HEK293 (cell line): Measurements from ENCODE around the gene ITPR2.
A peak's percentile ranks its signal among the peaks of the same experiment; 100 is the strongest.

Experiments
- CTCF ChIA-PET: fragments of 350-600 bp; formaldehyde crosslinking; extraction: SDS; loops from one replicate; lab custom pipeline; 2021; ENCODE audit warnings: antibody characterized with exemption; lab: Yijun Ruan, JAX
- POLR2A ChIA-PET: fragments of 300-600 bp; formaldehyde crosslinking; extraction: SDS; loops from one replicate; lab custom pipeline; 2020; ENCODE audit warnings: antibody characterized with exemption, inconsistent platforms; lab: Yijun Ruan, JAX
- H3K27ac ChIP-seq: fragments of 200-500 bp; sonication (Bioruptor generic); 2 replicates; pipeline ENCODE4 v1.5.1; 2014; ENCODE audit warnings: low read depth, low read length, control low read depth, inconsistent platforms; ENCODE audit errors: extremely low read depth
- H3K36me3 ChIP-seq, 2 experiments: fragments of 200-500 bp in 1 of 2; sonication (Bioruptor generic) in 1 of 2; 1 replicate in 1 of 2; 2 replicates in 1 of 2; pipeline ENCODE4 v1.5.1; 2014 to 2017; ENCODE audit warnings: inconsistent platforms in 2 of 2, low read length in 2 of 2; ENCODE audit not compliant: control insufficient read depth in 2 of 2, insufficient read depth in 1 of 2
- H3K4me1 ChIP-seq: fragments of 200-500 bp; sonication (Bioruptor generic); 2 replicates; pipeline ENCODE4 v1.5.1; 2014; ENCODE audit warnings: mild to moderate bottlenecking, low read length, inconsistent platforms; ENCODE audit not compliant: control insufficient read depth, insufficient read depth
- H3K4me3 ChIP-seq: 2 replicates; pipeline ENCODE4 v1.5.1; 2011; ENCODE audit warnings: low read depth, mild to moderate bottlenecking, control low read depth, low read length, moderate library complexity
- H3K9me3 ChIP-seq: fragments of 200-500 bp; sonication (Bioruptor generic); 2 replicates; pipeline ENCODE4 v1.5.1; 2014; ENCODE audit warnings: low read depth, low read length, inconsistent platforms; ENCODE audit not compliant: control insufficient read depth, insufficient read depth
- MZF1 ChIP-seq: fragments of 450-650 bp; formaldehyde crosslinking; IDR thresholded peaks from 2 replicates; pipeline ENCODE4 v1.5.1; 2017; ENCODE audit warnings: missing biosample characterization, missing genetic modification characterization, borderline replicate concordance
- PRDM10 ChIP-seq: fragments of 450-650 bp; formaldehyde crosslinking; IDR thresholded peaks from 2 replicates; pipeline ENCODE4 v1.5.1; 2016; ENCODE audit warnings: missing biosample characterization, missing genetic modification characterization
- REPIN1 ChIP-seq: fragments of 450-650 bp; formaldehyde crosslinking; IDR thresholded peaks from 2 replicates; pipeline ENCODE4 v1.5.1; 2017; ENCODE audit warnings: missing biosample characterization, missing genetic modification characterization, low read depth
- SP3 ChIP-seq: fragments of 450-650 bp; formaldehyde crosslinking; IDR thresholded peaks from 2 replicates; pipeline ENCODE4 v1.5.1; 2016; ENCODE audit warnings: missing biosample characterization, missing genetic modification characterization
- SP7 ChIP-seq: fragments of 450-650 bp; formaldehyde crosslinking; IDR thresholded peaks from 2 replicates; pipeline ENCODE4 v1.5.1; 2016; ENCODE audit warnings: missing biosample characterization, missing genetic modification characterization
- ZBTB20 ChIP-seq: fragments of 450-650 bp; formaldehyde crosslinking; IDR thresholded peaks from 2 replicates; pipeline ENCODE4 v1.5.1; 2016; ENCODE audit warnings: missing biosample characterization, missing genetic modification characterization
- ZFHX2 ChIP-seq: fragments of 450-650 bp; formaldehyde crosslinking; conservative IDR thresholded peaks from 2 replicates; pipeline ENCODE4 v1.5.1; 2016; ENCODE audit warnings: missing biosample characterization, missing genetic modification characterization
- ZNF184 ChIP-seq: fragments of 450-650 bp; IDR thresholded peaks from 2 replicates; pipeline ENCODE4 v1.5.1; 2018; ENCODE audit warnings: missing biosample characterization, mild to moderate bottlenecking, missing genetic modification characterization
- ZNF248 ChIP-seq: fragments of 450-650 bp; formaldehyde crosslinking; IDR thresholded peaks from 2 replicates; pipeline ENCODE4 v1.5.1; 2017; ENCODE audit warnings: missing biosample characterization, missing genetic modification characterization
- ZNF324 ChIP-seq: fragments of 450-650 bp; formaldehyde crosslinking; IDR thresholded peaks from 2 replicates; pipeline ENCODE4 v1.5.1; 2016; ENCODE audit warnings: missing biosample characterization, missing genetic modification characterization
- ZNF335 ChIP-seq: fragments of 450-650 bp; formaldehyde crosslinking; conservative IDR thresholded peaks from 2 replicates; pipeline ENCODE4 v1.5.1; 2016; ENCODE audit warnings: missing biosample characterization, missing genetic modification characterization
- ZNF544 ChIP-seq: fragments of 450-650 bp; formaldehyde crosslinking; IDR thresholded peaks from 2 replicates; pipeline ENCODE4 v1.5.0; 2017; ENCODE audit warnings: missing biosample characterization, missing genetic modification characterization
- ZNF561 ChIP-seq: fragments of 450-650 bp; IDR thresholded peaks from 2 replicates; pipeline ENCODE4 v1.5.1; 2018; ENCODE audit warnings: missing biosample characterization, missing genetic modification characterization, borderline replicate concordance
- ZNF585B ChIP-seq: fragments of 450-650 bp; formaldehyde crosslinking; IDR thresholded peaks from 2 replicates; pipeline ENCODE4 v1.5.1; 2016; ENCODE audit warnings: missing biosample characterization, missing genetic modification characterization
- ZNF660 ChIP-seq: fragments of 450-650 bp; IDR thresholded peaks from 2 replicates; pipeline ENCODE4 v1.5.1; 2018; ENCODE audit warnings: missing biosample characterization, mild to moderate bottlenecking, missing genetic modification characterization
- ZNF791 ChIP-seq: fragments of 450-650 bp; formaldehyde crosslinking; IDR thresholded peaks from 2 replicates; pipeline ENCODE4 v1.5.1; 2016; ENCODE audit warnings: missing biosample characterization, missing genetic modification characterization
- ZNF837 ChIP-seq: fragments of 450-650 bp; formaldehyde crosslinking; IDR thresholded peaks from 2 replicates; pipeline ENCODE4 v1.5.1; 2016; ENCODE audit warnings: missing biosample characterization, missing genetic modification characterization
- ZSCAN16 ChIP-seq: fragments of 450-650 bp; formaldehyde crosslinking; IDR thresholded peaks from 2 replicates; pipeline ENCODE4 v1.5.1; 2016; ENCODE audit warnings: missing biosample characterization, missing genetic modification characterization
- TF ChIP-seq, protein P1 (sequence below): fragments of 450-650 bp; formaldehyde crosslinking; conservative IDR thresholded peaks from 2 replicates; pipeline ENCODE4 v1.5.1; 2016; ENCODE audit warnings: low read depth, missing biosample characterization, missing genetic modification characterization
- TF ChIP-seq, protein P2 (sequence below): fragments of 450-650 bp; formaldehyde crosslinking; IDR thresholded peaks from 2 replicates; pipeline ENCODE4 v1.5.1; 2016; ENCODE audit warnings: missing biosample characterization, missing genetic modification characterization
- TF ChIP-seq, protein P3 (sequence below): fragments of 450-650 bp; IDR thresholded peaks from 2 replicates; pipeline ENCODE4 v1.5.1; 2018; ENCODE audit warnings: missing biosample characterization, missing genetic modification characterization
- TF ChIP-seq, protein P4 (sequence below): fragments of 450-650 bp; formaldehyde crosslinking; IDR thresholded peaks from 2 replicates; pipeline ENCODE4 v1.5.1; 2017; ENCODE audit warnings: missing biosample characterization, missing genetic modification characterization

Gene ITPR2

DNA sequence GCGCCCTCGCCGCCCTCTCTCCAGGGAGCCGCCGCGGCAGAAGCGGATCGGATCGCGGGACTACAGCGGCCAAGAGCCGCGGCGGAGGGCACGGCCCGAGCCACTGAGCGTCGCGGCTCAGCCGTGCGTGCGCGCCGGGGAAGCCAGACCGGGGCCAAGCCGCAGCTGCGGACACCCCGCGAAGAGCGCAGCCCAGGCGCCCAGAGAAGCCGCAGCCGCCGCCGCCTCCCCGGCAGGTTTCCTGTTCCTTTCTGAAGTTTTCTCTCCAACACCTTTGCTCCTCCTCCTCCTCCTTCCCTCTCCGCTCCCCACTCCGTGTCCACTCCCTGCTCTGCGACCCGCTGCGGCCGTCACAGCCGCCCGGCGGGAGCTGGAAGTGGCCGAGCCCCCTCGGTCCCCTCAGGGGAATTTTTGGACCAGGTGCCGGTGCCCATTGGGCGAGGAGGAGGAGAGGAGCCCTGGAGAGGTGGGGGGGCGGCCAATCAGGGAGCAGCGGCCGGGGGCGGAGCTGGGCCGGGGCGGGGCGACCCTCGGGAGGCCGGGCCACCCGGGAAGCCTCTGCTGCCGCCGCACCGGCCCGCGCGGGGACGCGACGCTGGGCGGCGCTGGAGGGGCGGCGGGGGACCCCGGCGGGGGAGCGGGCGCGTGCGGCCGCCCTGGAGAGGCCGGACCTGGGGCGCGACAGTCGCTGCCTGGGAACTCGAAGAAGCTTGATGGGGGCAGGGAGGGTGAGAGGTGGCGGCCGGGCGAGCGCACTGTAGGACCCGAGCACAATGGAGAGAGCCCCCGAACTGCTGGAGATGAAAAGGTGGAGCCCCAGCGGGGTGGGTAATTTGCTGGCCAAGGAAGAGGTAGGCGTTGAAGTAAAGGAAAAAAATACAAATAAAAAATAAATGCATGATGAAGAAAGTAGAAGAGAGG, at the start of gene ITPR2:
TSS of gene ITPR2 (minus strand) at position 373 of the 921 bp plus-strand sequence. CDS start 413 bp downstream, outside the sequence.
- Histone ChIP-seq H3K4me1 (peaks cover 7% of the 10 kb centered on the region), H3K36me3 (no peaks in the 10 kb centered on the region), H3K9me3 (no peaks in the 10 kb centered on the region), H3K4me3 (peak within 1 kb of the TSS; percentile 78), H3K27ac (peak within 1 kb of the TSS; percentile 70)
- ChIA-PET POLR2A (interaction anchor here (0.6 to 2.6 kb wide), 16 partner anchors 7 to 1446 kb away, joined by 3 to 16 read pairs (median 4); partner anchors contain the start of gene FGFR1OP2), CTCF (interaction anchor here (0.6 to 2.6 kb wide), 16 partner anchors 10 to 1432 kb away, joined by 3 to 14 read pairs (median 5); no protein-coding TSS in a partner anchor)
- TF ChIP-seq ZNF184 (0 out of 2 replicates have a peak, but pooled peaks have one; percentile 7), ZNF585B (no peak), ZNF324 (tag by site-specific recombination) (0 out of 2 replicates have a peak, but pooled peaks have one; percentile 38), ZNF791 (tag by site-specific recombination) (no peak), ZNF561 (peak; percentile 68), MZF1 (tag by site-specific recombination) (peak; percentile 92), ZNF335 (tag by site-specific recombination) (peak; percentile 95), ZBTB20 (tag by site-specific recombination) (peak; percentile 57; the same call in 1 of the 2 replicates), SP3 (tag by site-specific recombination) (peak; percentile 73), ZNF544 (tag by site-specific recombination) (no peak), ZFHX2 (peak; percentile 43; the same call in 1 of the 2 replicates), REPIN1 (tag by site-specific recombination) (peak; percentile 95; the same call in 1 of the 2 replicates), ZNF248 (tag by site-specific recombination) (no peak), PRDM10 (peak; percentile 61; the same call in 1 of the 2 replicates), ZSCAN16 (tag by site-specific recombination) (peak; percentile 35; the same call in 1 of the 2 replicates), ZNF660 (peak; percentile 71), ZNF837 (tag by site-specific recombination) (no peak), SP7 (tag by site-specific recombination) (peak; percentile 68)
- TF ChIP-seq, protein P1, sequence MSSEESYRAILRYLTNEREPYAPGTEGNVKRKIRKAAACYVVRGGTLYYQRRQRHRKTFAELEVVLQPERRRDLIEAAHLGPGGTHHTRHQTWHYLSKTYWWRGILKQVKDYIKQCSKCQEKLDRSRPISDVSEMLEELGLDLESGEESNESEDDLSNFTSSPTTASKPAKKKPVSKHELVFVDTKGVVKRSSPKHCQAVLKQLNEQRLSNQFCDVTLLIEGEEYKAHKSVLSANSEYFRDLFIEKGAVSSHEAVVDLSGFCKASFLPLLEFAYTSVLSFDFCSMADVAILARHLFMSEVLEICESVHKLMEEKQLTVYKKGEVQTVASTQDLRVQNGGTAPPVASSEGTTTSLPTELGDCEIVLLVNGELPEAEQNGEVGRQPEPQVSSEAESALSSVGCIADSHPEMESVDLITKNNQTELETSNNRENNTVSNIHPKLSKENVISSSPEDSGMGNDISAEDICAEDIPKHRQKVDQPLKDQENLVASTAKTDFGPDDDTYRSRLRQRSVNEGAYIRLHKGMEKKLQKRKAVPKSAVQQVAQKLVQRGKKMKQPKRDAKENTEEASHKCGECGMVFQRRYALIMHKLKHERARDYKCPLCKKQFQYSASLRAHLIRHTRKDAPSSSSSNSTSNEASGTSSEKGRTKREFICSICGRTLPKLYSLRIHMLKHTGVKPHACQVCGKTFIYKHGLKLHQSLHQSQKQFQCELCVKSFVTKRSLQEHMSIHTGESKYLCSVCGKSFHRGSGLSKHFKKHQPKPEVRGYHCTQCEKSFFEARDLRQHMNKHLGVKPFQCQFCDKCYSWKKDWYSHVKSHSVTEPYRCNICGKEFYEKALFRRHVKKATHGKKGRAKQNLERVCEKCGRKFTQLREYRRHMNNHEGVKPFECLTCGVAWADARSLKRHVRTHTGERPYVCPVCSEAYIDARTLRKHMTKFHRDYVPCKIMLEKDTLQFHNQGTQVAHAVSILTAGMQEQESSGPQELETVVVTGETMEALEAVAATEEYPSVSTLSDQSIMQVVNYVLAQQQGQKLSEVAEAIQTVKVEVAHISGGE (tag by site-specific recombination), result 0 out of 2 replicates have a peak, but pooled peaks have one; percentile 13
- TF ChIP-seq, protein P2, sequence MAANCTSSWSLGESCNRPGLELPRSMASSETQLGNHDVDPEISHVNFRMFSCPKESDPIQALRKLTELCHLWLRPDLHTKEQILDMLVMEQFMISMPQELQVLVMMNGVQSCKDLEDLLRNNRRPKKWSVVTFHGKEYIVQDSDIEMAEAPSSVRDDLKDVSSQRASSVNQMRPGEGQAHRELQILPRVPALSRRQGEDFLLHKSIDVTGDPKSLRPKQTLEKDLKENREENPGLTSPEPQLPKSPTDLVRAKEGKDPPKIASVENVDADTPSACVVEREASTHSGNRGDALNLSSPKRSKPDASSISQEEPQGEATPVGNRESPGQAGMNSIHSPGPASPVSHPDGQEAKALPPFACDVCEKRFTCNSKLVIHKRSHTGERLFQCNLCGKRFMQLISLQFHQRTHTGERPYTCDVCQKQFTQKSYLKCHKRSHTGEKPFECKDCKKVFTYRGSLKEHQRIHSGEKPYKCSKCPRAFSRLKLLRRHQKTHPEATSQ (tag by site-specific recombination), result peak; percentile 74; the same call in 1 of the 2 replicates
- TF ChIP-seq, protein P3, sequence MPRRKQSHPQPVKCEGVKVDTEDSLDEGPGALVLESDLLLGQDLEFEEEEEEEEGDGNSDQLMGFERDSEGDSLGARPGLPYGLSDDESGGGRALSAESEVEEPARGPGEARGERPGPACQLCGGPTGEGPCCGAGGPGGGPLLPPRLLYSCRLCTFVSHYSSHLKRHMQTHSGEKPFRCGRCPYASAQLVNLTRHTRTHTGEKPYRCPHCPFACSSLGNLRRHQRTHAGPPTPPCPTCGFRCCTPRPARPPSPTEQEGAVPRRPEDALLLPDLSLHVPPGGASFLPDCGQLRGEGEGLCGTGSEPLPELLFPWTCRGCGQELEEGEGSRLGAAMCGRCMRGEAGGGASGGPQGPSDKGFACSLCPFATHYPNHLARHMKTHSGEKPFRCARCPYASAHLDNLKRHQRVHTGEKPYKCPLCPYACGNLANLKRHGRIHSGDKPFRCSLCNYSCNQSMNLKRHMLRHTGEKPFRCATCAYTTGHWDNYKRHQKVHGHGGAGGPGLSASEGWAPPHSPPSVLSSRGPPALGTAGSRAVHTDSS, result 0 out of 2 replicates have a peak, but pooled peaks have one; percentile 50
- TF ChIP-seq, protein P4, sequence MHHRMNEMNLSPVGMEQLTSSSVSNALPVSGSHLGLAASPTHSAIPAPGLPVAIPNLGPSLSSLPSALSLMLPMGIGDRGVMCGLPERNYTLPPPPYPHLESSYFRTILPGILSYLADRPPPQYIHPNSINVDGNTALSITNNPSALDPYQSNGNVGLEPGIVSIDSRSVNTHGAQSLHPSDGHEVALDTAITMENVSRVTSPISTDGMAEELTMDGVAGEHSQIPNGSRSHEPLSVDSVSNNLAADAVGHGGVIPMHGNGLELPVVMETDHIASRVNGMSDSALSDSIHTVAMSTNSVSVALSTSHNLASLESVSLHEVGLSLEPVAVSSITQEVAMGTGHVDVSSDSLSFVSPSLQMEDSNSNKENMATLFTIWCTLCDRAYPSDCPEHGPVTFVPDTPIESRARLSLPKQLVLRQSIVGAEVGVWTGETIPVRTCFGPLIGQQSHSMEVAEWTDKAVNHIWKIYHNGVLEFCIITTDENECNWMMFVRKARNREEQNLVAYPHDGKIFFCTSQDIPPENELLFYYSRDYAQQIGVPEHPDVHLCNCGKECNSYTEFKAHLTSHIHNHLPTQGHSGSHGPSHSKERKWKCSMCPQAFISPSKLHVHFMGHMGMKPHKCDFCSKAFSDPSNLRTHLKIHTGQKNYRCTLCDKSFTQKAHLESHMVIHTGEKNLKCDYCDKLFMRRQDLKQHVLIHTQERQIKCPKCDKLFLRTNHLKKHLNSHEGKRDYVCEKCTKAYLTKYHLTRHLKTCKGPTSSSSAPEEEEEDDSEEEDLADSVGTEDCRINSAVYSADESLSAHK, result 0 out of 2 replicates have a peak, but pooled peaks have one; percentile 11
